Vagina (tissue), 2 donors: Measurements from ENCODE around the gene NT5C2.

Source experiments
- POLR2A ChIP-seq, 2 donors: fragments of 450-650 bp; IDR thresholded peaks; one replicate each; pipeline ENCODE4 v1.6.1; 2017; ENCODE audit warnings: antibody characterized with exemption in 2 of 2, mild to moderate bottlenecking in 2 of 2, moderate library complexity in 2 of 2
- TF ChIP-seq, protein P1 (sequence below), 3 experiments: fragments of 450-650 bp in 2 of 3; fragments of 200-600 bp in 1 of 3; sonication (generic) in 1 of 3; IDR thresholded peaks; one replicate each; pipeline ENCODE4 v1.5.1; 2017 to 2019; ENCODE audit warnings: antibody characterized with exemption in 3 of 3, mild to moderate bottlenecking in 2 of 3, moderate library complexity in 2 of 3

DNA sequence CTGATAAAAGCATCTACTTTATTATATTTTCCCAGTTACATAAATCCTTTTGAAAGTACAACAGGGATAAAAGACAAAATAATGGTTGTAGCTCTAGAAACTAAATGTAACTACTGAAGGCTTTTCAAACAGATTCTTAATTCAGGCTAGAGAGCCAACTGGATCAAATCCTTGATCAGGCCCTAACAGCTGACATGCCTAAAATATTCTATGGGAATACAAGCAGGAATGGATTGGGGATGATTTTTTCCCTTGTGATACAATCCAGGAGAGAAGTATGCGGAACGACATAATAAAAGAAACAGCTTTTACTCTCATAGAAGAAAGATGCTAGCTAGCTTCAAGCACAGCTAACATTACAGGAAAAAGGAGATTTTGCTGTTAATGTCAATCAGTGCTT lies 49.0 kb downstream of the NT5C2 start:
- TF ChIP-seq, protein P1, sequence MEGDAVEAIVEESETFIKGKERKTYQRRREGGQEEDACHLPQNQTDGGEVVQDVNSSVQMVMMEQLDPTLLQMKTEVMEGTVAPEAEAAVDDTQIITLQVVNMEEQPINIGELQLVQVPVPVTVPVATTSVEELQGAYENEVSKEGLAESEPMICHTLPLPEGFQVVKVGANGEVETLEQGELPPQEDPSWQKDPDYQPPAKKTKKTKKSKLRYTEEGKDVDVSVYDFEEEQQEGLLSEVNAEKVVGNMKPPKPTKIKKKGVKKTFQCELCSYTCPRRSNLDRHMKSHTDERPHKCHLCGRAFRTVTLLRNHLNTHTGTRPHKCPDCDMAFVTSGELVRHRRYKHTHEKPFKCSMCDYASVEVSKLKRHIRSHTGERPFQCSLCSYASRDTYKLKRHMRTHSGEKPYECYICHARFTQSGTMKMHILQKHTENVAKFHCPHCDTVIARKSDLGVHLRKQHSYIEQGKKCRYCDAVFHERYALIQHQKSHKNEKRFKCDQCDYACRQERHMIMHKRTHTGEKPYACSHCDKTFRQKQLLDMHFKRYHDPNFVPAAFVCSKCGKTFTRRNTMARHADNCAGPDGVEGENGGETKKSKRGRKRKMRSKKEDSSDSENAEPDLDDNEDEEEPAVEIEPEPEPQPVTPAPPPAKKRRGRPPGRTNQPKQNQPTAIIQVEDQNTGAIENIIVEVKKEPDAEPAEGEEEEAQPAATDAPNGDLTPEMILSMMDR (IDR thresholded peaks at IDR 0.05): no peak
- no peak for TF ChIP-seq POLR2A (IDR thresholded peaks at IDR 0.05)
